Hair follicle dermal papilla cell (primary cell): ENCODE measurements around the gene RPS6KA4. TPM values are rescaled to one million over a fixed set of nuclear protein-coding genes. Genes with fewer than 3 reads are reported as not detected.

Experiments used
- small RNA-seq: library from RNA; depleted of rRNA; stranded (forward); fragments of <200 nt; gene quantifications from one replicate; pipeline ENCODE3, GENCODE V24; 2012
- total RNA-seq: library from RNA; depleted of rRNA; stranded (reverse); fragments of >200 nt; gene quantifications from 2 replicates; pipeline ENCODE4 v1.2.3, GENCODE V29; 2012

RPS6KA4 gene
- total RNA-seq, result 50.1 and 54.0 TPM in 2 replicates

GRCh38 chr11:64358907-64359711 is at the start of gene RPS6KA4:
Gene RPS6KA4, plus strand, starts transcription at chr11:64359162. Its CDS starts 74 bp downstream, at chr11:64359236.

GRCh38 chr11:64317325-64317960 is 41.5 kb upstream of the RPS6KA4 start, which contains the start of gene TRMT112:
Gene TRMT112, minus strand, starts transcription at chr11:64317559. Its CDS starts 33 bp downstream, at chr11:64317526.

GRCh38 chr11:64317961-64318765 is 40.8 kb upstream of the RPS6KA4 start, which contains the start of gene PRDX5:
Gene PRDX5, plus strand, starts transcription at chr11:64318121. Its CDS starts 95 bp downstream, at chr11:64318216.

GRCh38 chr11:64339754-64340408 is 19.1 kb upstream of the RPS6KA4 start, which contains the start of gene CCDC88B:
Gene CCDC88B, plus strand, starts transcription at chr11:64340204. Its CDS starts 63 bp downstream, at chr11:64340267.

Small RNAs within 50 kb of the gene (small RNA-seq; reads per million reads assigned to genes)
- gene MIR1237 (not detected), gene MIR7155 (not detected)

Other genes with a start within 250 kb of the RPS6KA4 start
- gene MACROD1, start 193.0 kb upstream of the RPS6KA4 start, total RNA-seq, result 16.1 and 21.0 TPM in 2 replicates
- 110 and 125 TPM in 2 replicates for gene STIP1, start 173.0 kb upstream of the RPS6KA4 start, total RNA-seq
- gene FERMT3, start 152.4 kb upstream of the RPS6KA4 start, total RNA-seq, result 1.1 and 1.9 TPM in 2 replicates
- 18.8 and 38.6 TPM in 2 replicates for gene TRPT1, start 133.0 kb upstream of the RPS6KA4 start, total RNA-seq
- 40.2 and 49.3 TPM in 2 replicates for gene NUDT22, start 132.9 kb upstream of the RPS6KA4 start, total RNA-seq
- 8.0 and 8.5 TPM in 2 replicates for gene DNAJC4, start 128.6 kb upstream of the RPS6KA4 start, total RNA-seq
- gene VEGFB, start 124.6 kb upstream of the RPS6KA4 start, total RNA-seq, result 20.6 and 24.8 TPM in 2 replicates
- gene FKBP2, start 118.1 kb upstream of the RPS6KA4 start, total RNA-seq, result 21.1 and 29.4 TPM in 2 replicates
- 102 and 129 TPM in 2 replicates for gene PPP1R14B, start 112.2 kb upstream of the RPS6KA4 start, total RNA-seq
- 60.6 and 68.5 TPM in 2 replicates for gene PLCB3, start 107.6 kb upstream of the RPS6KA4 start, total RNA-seq
- 64.0 and 66.5 TPM in 2 replicates for gene BAD, start 74.5 kb upstream of the RPS6KA4 start, total RNA-seq
- 11.1 and 13.5 TPM in 2 replicates for gene GPR137, start 73.3 kb upstream of the RPS6KA4 start, total RNA-seq
- 0.12 TPM in 1 of 2 replicates, not detected in the other for gene KCNK4, start 67.9 kb upstream of the RPS6KA4 start, total RNA-seq
- gene CATSPERZ, start 58.8 kb upstream of the RPS6KA4 start, total RNA-seq, result not detected in 2 replicates
- gene ESRRA, start 53.6 kb upstream of the RPS6KA4 start, total RNA-seq, result 22.6 and 30.2 TPM in 2 replicates
- 72.2 and 107 TPM in 2 replicates for gene TRMT112, start 41.6 kb upstream of the RPS6KA4 start, total RNA-seq
- gene PRDX5, start 41.0 kb upstream of the RPS6KA4 start, total RNA-seq, result 151 and 192 TPM in 2 replicates
- 0.16 and 0.36 TPM in 2 replicates for gene CCDC88B, start 19.0 kb upstream of the RPS6KA4 start, total RNA-seq
- not detected in 2 replicates for gene SLC22A11, start 196.8 kb downstream of the RPS6KA4 start, total RNA-seq
- gene SLC22A12, start 232.1 kb downstream of the RPS6KA4 start, total RNA-seq, result not detected in 2 replicates